ENCODE data around the gene TLE3.

- no peak for TF ChIP-seq POLR2A (IDR thresholded peaks at IDR 0.05)
- no peak for TF ChIP-seq CTCF (IDR thresholded peaks at IDR 0.05)
- TF ChIP-seq EP300 (IDR thresholded peaks at IDR 0.05), result no peak
Observed at GRCh38 chr15:70118599-70118998, 20.9 kb upstream of the TLE3 start.
